Measurements from ENCODE around the gene SHC2.

The SHC2 gene

GRCh38 chr19:460877-461720 lies at the start of gene SHC2:
Gene SHC2 (minus strand): TSS chr19:461033. CDS start chr19:460996, 37 bp downstream.
- no peak for DNase-seq

- DNase-seq, result no peak
These were observed 47.6 kb upstream of the SHC2 start for GRCh38 chr19:508204-509150.

- peak; percentile 56 to 81 for DNase-seq
These were observed 46.7 kb upstream of the SHC2 start, which contains the start of gene TPGS1 for GRCh38 chr19:507286-508203. Gene TPGS1 (plus strand): TSS chr19:507497. CDS start chr19:507507, 10 bp downstream.

- peak; percentile 87 to 88 for DNase-seq
These were observed 45.8 kb upstream of the SHC2 start for GRCh38 chr19:506404-507285.

GRCh38 chr19:504616-505015 lies 43.8 kb upstream of the SHC2 start:
- no peak for DNase-seq

GRCh38 chr19:501646-502045 lies 40.8 kb upstream of the SHC2 start:
- no peak for DNase-seq

- no peak for DNase-seq
These were observed 38.3 kb upstream of the SHC2 start for GRCh38 chr19:498977-499623.

GRCh38 chr19:498511-498891 lies 37.7 kb upstream of the SHC2 start:
- DNase-seq, result no peak

GRCh38 chr19:497869-498510 lies 37.2 kb upstream of the SHC2 start:
- no peak for DNase-seq

GRCh38 chr19:497491-497868 lies 36.6 kb upstream of the SHC2 start:
- DNase-seq, result no peak

- no peak for DNase-seq
These were observed 36.2 kb upstream of the SHC2 start for GRCh38 chr19:496986-497385.

GRCh38 chr19:496112-496665 lies 35.4 kb upstream of the SHC2 start, which contains the start of gene MADCAM1:
Gene MADCAM1 (plus strand): TSS chr19:496486. CDS start chr19:496500, 14 bp downstream.
- no peak for DNase-seq

- peak; percentile 19 to 27 for DNase-seq
These were observed 34.7 kb upstream of the SHC2 start for GRCh38 chr19:495402-496111.

- no peak for DNase-seq
These were observed 34.2 kb upstream of the SHC2 start for GRCh38 chr19:495081-495401.

GRCh38 chr19:494171-495080 lies 33.6 kb upstream of the SHC2 start:
- no peak for DNase-seq

- DNase-seq, result no peak
These were observed 32.7 kb upstream of the SHC2 start for GRCh38 chr19:493391-494170.

GRCh38 chr19:492091-492531 lies 31.3 kb upstream of the SHC2 start:
- no peak for DNase-seq
